ENCODE results near the gene APBA2.

APBA2 gene

GRCh38 chr15:29086001-29086400 is 200.2 kb downstream of the APBA2 start:
- no peak for DNase-seq (ENCODE audit: low spot score)

DNA sequence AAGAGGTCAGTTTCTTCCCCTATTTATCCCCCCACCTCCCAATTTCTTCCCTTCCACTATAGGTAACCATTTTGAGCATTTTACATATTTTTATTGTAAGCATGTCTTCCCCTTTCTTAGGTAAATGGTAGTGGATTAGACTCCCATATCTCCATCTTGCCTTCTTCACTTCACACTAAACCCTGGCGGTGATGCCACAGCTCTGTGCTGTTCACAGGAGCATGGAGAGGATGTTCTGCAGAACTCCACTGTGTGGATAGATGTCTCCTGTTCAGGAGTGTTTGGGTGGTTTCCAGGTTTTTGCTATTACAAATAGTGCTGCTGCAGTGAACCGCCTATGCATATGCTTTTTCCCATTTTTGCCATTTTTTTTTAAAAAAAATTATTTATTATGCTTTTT is 201.1 kb downstream of the APBA2 start:
- DNase-seq (ENCODE audit: low spot score), result no peak

- no peak for DNase-seq (ENCODE audit: low spot score)
These were observed 201.9 kb downstream of the APBA2 start for GRCh38 chr15:29087521-29088285.

DNA sequence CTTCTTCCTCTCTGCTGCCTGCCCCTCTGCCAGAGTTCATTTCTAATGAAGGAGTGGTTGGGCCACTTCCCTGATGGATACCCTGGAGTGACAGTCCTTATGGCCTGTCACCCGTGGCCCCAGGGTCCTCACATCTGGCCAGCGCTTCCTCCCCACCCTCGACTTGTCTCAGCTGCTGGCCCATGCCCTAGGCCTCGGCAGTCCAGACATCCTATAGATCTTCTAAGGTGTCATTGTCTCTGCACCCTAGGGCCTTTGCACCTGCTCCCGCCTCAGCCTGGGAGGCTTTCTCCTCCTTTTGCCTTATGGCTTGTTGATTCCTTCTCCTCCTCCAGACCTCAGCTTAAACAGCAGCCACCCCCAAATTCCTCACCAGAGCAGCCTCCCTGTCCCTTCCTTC is 202.9 kb downstream of the APBA2 start:
- DNase-seq (ENCODE audit: low spot score), result no peak

- no peak for DNase-seq (ENCODE audit: low spot score)
These were observed 204.2 kb downstream of the APBA2 start for GRCh38 chr15:29089731-29090616.

DNA sequence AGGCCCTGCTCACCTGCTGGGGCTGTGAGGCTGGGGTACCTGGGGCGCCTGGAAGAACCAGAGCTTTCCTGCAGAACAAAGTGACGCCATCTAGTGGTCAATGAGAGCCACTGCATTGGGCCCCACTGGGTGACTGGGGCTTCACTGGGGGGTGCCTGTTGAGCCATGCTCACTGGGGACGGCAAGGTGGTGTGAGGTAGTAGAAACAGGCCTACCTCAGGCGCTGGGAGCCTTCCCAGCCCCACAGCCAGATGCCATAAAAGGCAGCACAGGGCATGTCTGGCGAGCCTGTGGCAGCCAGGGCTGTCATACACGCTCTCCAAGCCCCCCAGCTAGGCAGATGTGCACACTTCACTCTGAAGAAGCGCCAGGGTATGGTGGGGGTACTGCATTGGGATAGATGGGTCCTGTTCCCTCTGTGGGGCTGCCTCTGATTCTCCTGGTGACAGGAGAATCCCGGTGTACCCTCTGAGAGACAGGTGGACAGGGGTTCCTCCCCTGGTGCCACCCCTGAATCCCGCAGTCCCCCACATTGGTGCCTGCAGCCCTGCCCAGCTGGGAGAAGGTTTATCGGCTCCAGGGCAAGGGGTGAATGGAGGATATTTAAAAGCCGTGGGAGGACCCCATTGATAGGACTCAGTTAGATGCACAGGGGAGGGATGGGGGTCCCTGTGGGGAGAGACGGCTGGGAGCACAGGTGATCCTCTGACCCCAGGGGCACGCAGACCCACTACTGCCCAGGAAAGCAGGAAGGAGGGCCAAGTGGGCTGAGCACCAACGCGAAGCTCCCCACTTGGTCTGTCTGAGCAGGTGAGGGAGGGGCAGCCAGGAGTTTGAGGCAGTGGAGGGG is 205.1 kb downstream of the APBA2 start:
- peak; percentile 13 for DNase-seq (ENCODE audit: low spot score)

DNA sequence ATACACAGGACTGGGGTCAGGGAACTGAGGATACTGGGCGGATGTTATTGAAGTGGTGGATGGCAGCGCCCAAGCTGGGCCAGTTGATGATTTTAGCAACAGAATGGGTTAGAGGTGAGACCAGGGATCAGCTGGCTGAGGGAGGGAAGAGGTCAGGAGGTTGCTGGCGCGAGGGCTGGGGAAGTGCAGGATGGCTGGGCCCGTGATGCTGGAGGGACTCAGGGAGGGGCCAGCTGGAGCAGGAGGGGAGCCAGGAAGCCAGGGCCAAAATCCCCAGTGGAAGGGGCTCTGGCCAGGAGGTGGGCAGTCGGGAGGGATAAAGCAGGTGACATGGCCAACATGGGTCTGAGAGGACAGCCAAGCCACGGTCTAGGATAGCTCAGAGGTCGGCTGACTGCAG is 205.9 kb downstream of the APBA2 start:
- no peak for DNase-seq (ENCODE audit: low spot score)

DNA sequence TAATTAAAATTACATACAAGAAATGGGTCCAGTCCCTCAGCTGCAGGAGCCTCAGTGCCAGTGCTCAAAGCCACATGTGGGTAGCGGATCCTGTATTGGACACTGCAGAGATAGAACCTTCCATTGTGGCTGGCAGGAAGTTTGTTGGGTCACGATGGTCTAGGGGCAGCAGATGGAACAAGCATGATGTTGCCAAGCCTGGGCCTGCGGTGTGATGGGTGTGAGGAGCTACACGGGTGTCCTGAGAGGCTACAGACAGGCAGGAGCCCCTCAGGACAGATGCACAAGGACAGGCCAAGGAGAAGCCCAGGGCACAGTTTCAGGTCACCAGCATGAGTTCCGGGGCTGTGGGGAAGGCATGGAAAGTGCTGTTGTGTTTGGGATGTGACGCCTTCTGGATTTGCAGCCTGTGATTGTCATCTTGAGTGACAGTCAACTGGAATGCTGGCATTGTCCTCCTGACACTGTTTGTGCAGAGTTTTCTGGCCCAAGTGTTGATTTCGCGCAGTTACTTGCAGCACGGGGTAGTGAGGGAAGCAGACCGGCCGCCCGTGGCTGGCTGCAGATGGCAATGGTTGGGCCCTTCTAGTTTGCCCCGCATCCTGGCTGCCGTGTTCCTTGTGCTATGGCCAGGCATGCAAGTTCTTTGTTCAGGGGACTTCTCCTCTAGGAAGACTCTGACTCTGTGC is 206.7 kb downstream of the APBA2 start:
- DNase-seq (ENCODE audit: low spot score), result no peak

DNA sequence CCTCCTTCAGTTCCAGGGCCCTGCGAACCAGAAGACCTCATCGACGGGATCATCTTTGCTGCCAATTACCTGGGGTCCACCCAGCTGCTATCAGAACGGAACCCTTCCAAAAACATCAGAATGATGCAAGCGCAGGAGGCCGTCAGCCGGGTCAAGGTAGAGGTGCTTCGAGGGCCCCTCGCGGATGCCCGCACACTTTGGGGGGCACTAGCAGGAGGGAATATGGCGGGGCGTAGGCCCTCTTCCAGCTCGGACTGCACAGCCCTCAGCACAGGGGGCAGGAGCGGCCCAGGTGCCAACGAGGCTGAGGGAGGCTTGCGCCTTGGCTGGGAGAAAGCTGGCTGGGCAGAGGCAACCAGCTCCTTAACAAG is 207.3 kb downstream of the APBA2 start:
- DNase-seq (ENCODE audit: low spot score), result no peak

- no peak for DNase-seq (ENCODE audit: low spot score)
These were observed 208.0 kb downstream of the APBA2 start for GRCh38 chr15:29093696-29094343.

DNA sequence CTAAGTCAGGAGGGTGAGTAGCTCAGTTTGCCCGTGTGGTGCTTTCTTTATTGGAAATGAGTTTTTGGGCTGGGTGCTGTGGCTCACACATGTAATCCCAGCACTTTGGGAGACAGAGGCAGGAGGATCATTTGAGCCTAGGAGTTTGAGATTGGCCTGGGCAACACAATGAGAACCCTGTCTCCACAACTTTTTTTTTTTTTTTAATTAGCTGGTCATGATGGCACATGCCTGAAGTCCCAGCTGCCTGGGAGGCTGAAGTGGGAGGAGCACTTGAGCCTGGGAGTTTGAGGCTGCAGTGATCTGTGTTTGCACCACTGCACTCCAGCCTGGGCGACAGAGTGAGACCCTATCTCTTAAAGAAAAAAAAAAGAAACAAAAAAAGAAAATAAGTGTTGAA is 208.9 kb downstream of the APBA2 start:
- DNase-seq (ENCODE audit: low spot score), result no peak

GRCh38 chr15:29095746-29096145 is 210.0 kb downstream of the APBA2 start:
- DNase-seq (ENCODE audit: low spot score), result no peak

DNA sequence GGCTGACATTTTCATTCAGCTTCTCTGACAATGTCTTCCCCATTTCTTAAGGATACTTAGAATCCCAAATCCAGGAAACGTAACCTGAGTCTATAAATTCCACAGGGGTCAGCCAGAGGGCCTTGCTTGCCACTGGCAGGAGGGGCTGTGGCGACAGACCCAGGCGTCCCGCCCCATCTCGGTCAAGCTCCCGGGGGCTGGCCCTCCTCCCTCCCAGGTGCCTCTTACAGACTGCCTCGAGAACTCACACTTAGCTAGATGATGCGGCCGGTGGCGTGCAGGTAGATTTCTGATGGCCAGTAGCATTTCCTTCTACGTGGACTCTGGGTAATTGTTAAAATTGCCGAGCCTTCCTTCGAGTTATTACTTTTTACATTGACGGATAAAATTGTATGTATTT is 211.4 kb downstream of the APBA2 start:
- DNase-seq (ENCODE audit: low spot score), result no peak

GRCh38 chr15:29097971-29098370 is 212.2 kb downstream of the APBA2 start:
- no peak for DNase-seq (ENCODE audit: low spot score)

- no peak for DNase-seq (ENCODE audit: low spot score)
These were observed 212.9 kb downstream of the APBA2 start for GRCh38 chr15:29098652-29099051.

GRCh38 chr15:29099131-29099880 is 213.5 kb downstream of the APBA2 start:
- DNase-seq (ENCODE audit: low spot score), result no peak

- no peak for DNase-seq (ENCODE audit: low spot score)
These were observed 214.8 kb downstream of the APBA2 start for GRCh38 chr15:29100486-29101000.

GRCh38 chr15:29101491-29101890 is 215.7 kb downstream of the APBA2 start:
- no peak for DNase-seq (ENCODE audit: low spot score)

GRCh38 chr15:29102173-29102794 is 216.5 kb downstream of the APBA2 start:
- peak; percentile 50 for DNase-seq (ENCODE audit: low spot score)
